ENCODE measurements around the gene ARHGEF4. TPM values are rescaled to one million over a fixed set of nuclear protein-coding genes. Genes with fewer than 3 reads are reported as not detected.

The ARHGEF4 gene
- total and polyA plus RNA-seq, 11 donors, result 0.30 to 5.5 (median 3.8) TPM

GRCh38 chr2:131008967-131009366, 172.3 kb downstream of the ARHGEF4 start:
- no peak overlapping the region for H3K4me3 ChIP-seq
- H3K36me3 ChIP-seq, result no peaks in the 10 kb centered on the region
- ATAC-seq (no peak), DNase-seq (no peak)
- intact Hi-C loops (cut with DNase I), result no loop called here
- H3K9me3 ChIP-seq, result peaks cover 0 to 5% (median 0%) of the 10 kb centered on the region in 12 donors
- WGBS, 4 donors, result 83 to 95% (median 88%) methylated on average over 1 of the region's 1 CpG
- H3K4me1 ChIP-seq, result no peaks in the 10 kb centered on the region
- TF ChIP-seq POLR2A (IDR thresholded peaks at IDR 0.05) (no peak), CTCF (IDR thresholded peaks at IDR 0.05) (no peak)
- H3K27ac ChIP-seq, result no peak overlapping the region
- peaks cover 0 to 30% (median 8%) of the 10 kb centered on the region in 9 donors for H3K27me3 ChIP-seq

GRCh38 chr2:131009713-131010475, 173.2 kb downstream of the ARHGEF4 start:
- intact Hi-C loops (cut with DNase I), result no loop called here
- H3K4me3 ChIP-seq, result no peak overlapping the region
- peaks cover 0 to 5% (median 0%) of the 10 kb centered on the region in 12 donors for H3K9me3 ChIP-seq
- DNase-seq (no peak), ATAC-seq (no peak)
- no peak overlapping the region for H3K27ac ChIP-seq
- no peaks in the 10 kb centered on the region for H3K36me3 ChIP-seq
- TF ChIP-seq CTCF (IDR thresholded peaks at IDR 0.05), result no peak
- no peak for TF ChIP-seq POLR2A (IDR thresholded peaks at IDR 0.05)
- WGBS, 4 donors, result 66 to 68% (median 68%) methylated on average over 6 of the region's 6 CpGs
- peaks cover 0 to 30% (median 8%) of the 10 kb centered on the region in 9 donors for H3K27me3 ChIP-seq
- no peaks in the 10 kb centered on the region for H3K4me1 ChIP-seq

- 67 to 77% (median 70%) methylated on average over 4 of the region's 4 CpGs for WGBS, 4 donors
- TF ChIP-seq POLR2A (IDR thresholded peaks at IDR 0.05) (no peak), CTCF (IDR thresholded peaks at IDR 0.05) (no peak)
Measured at GRCh38 chr2:131010566-131010965, 173.9 kb downstream of the ARHGEF4 start.

GRCh38 chr2:131011486-131011885, 174.8 kb downstream of the ARHGEF4 start:
- WGBS, 4 donors, result 57 to 68% (median 62%) methylated on average over 7 of the region's 7 CpGs
- no peak for DNase-seq
- intact Hi-C loops (cut with DNase I), result no loop called here
- Histone ChIP-seq H3K27me3 (peaks cover 0 to 30% (median 8%) of the 10 kb centered on the region in 9 donors), H3K4me3 (no peak overlapping the region), H3K27ac (no peak overlapping the region), H3K9me3 (peaks cover 0 to 5% (median 0%) of the 10 kb centered on the region in 12 donors), H3K36me3 (no peaks in the 10 kb centered on the region), H3K4me1 (no peaks in the 10 kb centered on the region)
- no peak for TF ChIP-seq CTCF (IDR thresholded peaks at IDR 0.05)
- no peak for TF ChIP-seq POLR2A (IDR thresholded peaks at IDR 0.05)
- ATAC-seq, result no peak

More at GRCh38 chr2:131010566-131010965, 173.9 kb downstream of the ARHGEF4 start:
- Histone ChIP-seq H3K4me1 (no peaks in the 10 kb centered on the region), H3K27ac (no peak overlapping the region), H3K27me3 (peaks cover 0 to 30% (median 8%) of the 10 kb centered on the region in 9 donors), H3K36me3 (no peaks in the 10 kb centered on the region), H3K9me3 (peaks cover 0 to 5% (median 0%) of the 10 kb centered on the region in 12 donors), H3K4me3 (no peak overlapping the region)
- DNase-seq (no peak), ATAC-seq (no peak)
- intact Hi-C loops (cut with DNase I), result no loop called here

Measured in heart left ventricle (tissue), 16 donors.